HG03095 (cell line): ENCODE measurements around the gene CALU.

Source experiments
- ATAC-seq: cut with Tn5 transposase; IDR thresholded peaks from one replicate; pipeline ENCODE4 v1.9.1; 2021; ENCODE audit warnings: moderate library complexity; ENCODE audit not compliant: unreplicated experiment

CALU gene

DNA sequence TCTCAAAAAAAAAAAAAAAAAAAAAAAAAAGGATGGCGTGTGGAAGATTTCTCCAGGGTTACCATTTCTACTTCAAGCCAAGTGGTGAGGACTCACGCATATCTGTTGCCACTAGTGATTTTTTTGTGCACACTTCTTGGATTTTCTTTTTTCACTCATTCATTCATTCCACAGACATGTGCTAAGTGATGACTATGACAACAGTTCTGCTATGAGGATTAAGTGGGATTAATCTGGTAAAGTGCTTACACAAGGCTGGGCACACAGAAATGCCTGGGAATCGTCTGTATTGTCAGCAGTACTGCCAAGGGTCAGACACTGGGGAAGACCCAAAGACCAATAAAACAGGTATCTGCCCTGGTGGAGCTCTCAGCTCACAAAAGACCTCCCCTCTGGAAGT, 42.7 kb downstream of the CALU start:
- no peak for ATAC-seq

DNA sequence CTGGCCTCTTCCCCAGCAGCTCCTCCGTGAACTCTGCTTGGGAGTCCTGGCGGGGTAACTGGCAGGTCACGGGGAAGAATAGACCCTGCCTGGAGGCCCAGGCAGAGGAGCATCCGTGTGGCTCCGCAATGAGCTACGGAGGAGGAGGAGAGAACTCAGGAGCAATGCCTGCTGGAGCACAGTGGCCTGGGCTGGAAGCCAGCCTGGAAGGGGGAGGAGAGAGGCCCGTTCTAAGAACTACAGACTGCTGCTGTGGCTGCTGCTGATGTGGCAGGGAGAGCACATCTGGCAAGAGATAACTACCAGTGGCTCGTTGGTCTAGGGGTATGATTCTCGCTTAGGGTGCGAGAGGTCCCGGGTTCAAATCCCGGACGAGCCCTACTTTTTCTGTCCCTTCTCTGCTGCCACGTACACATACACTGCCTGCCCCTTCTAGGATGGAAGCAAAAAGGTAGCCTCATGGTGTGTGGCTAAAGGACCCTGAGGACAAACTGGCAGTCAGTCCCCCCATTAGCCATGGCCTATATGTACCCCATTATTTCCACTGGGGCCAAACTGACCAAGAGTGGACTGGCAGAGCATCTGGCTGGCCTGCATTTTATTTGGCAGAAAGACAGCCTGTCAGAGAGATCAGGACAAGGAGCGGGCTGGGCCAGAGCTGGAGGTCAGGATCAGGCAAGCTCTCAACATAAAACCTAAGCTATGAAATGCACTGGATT, 44.1 kb downstream of the CALU start:
- ATAC-seq: no peak

- ATAC-seq: no peak
Measured at GRCh38 chr7:128785738-128786137, 46.6 kb downstream of the CALU start.

- no peak for ATAC-seq
Measured at GRCh38 chr7:128788446-128789412, 49.6 kb downstream of the CALU start.

DNA sequence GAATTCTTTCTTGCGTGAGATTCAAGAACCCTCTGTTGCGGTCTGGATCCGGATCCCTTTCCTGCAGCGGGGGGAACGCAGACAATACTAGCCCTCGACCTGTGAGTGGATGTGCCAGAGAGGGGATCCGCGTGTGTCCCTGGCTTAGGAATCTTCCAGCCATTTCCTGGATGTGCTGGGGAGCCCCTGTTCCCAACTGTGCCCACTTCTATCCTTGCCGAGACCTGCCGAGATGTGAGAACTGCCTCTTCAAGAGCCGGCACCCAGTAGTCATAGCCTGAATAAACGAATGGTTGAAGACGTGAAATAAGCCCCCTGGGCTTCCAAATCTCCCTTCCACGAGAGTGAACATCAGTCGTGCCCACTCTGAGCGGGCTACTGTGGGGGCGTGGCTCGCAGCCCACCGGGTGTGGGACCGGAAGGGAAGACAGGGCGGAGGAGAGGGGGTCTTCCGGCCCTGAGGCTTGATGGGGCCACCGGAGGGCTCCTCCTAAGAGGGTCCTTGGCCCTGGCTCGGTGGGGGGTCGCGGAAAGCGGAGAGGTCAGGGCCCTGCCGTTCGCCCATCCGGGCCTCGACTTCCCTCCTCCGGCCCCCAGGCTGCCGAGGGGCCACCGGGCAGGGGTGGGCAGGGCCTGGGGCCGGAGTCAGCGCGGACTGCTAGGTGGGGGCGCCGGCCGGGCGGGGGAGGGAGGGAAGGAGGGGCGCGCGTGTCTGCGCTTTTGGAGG, 51.3 kb downstream of the CALU start:
- ATAC-seq: no peak

DNA sequence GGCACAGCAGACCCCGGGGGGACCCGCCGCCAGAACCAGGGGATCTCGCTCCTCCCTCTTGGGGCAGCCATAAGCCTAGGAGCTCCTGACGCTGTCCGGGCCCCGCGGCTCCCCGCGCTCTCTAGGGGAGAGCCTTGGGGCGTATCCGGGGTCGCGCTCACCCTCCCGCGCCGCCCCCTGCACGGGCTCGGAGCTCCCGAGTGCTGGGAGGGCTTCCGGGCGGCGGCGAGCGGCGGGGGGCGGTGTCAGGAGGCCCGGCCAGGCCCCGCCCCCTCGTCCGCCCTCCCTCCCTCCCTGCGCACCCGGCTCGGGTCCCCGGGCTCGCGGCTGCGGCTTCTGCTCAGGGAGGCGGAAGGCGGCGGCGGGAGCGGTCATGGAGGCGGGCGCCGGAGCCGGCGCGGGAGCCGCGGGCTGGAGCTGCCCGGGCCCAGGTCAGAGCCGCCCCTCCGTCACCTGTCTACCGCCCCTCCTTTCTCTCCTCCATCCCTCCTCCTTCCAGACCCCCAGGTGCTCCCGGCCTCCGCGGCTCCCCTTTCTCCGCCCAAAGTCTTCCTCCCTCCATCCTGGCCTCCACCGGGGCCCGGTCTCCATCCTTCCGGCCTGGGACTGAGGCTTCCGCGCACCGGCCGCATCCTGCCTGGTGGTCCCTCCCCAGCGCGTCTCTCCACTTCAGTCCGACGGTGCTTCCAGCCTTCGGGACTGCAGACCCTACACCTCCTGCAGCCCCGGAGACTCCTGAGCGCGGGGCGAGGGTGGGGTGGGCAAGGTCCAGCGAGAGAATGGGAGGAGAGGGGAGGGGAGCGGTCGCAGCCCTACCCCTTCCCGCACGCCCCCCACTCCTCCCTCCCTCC, 52.2 kb downstream of the CALU start, which contains the start of gene CCDC136:
Gene CCDC136, plus strand, starts transcription at position 848 of the 851 bp plus-strand sequence. CDS start 444 bp downstream, outside the sequence.
- peak; percentile 85 for ATAC-seq

GRCh38 chr7:128791972-128792327, 52.8 kb downstream of the CALU start:
- no peak for ATAC-seq

DNA sequence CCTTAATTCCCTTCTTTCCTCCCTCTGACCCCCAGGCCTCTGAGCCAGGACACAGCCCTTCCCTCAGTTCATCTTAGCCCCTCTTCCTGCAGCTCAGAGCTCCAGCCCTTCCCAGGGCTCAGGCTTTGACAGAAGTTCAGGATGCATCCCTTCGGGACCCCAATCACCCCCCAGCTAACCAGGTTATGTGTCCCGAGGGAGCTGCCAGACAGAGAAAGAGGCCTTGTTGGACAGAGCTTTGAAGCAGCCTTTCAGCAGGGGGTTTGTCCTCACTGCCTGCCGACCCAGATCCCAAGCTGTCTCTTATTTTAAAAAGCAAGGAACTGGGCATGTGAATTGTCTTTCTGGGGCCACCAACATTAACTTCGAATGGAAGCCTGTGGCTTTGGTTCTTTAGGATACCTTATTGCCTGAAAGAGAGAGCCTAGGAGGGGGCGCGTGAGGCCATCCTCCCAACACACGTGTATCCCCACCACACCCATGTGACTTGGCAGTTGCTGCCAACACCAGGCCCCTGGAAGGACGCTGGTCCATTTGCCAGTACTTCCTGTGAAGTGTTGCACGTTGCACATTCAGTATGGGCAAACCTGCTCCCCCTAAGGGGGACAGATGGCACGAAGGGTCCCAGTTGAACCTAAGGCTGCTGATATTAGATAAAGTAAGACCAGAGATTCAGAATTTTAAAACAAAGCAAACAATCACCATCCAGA, 53.5 kb downstream of the CALU start:
- ATAC-seq: no peak

- no peak for ATAC-seq
Measured at GRCh38 chr7:128793181-128793547, 54.0 kb downstream of the CALU start.

- ATAC-seq: no peak
Measured at GRCh38 chr7:128794020-128794419, 54.9 kb downstream of the CALU start.

- ATAC-seq: no peak
Measured at GRCh38 chr7:128794436-128794835, 55.3 kb downstream of the CALU start.

DNA sequence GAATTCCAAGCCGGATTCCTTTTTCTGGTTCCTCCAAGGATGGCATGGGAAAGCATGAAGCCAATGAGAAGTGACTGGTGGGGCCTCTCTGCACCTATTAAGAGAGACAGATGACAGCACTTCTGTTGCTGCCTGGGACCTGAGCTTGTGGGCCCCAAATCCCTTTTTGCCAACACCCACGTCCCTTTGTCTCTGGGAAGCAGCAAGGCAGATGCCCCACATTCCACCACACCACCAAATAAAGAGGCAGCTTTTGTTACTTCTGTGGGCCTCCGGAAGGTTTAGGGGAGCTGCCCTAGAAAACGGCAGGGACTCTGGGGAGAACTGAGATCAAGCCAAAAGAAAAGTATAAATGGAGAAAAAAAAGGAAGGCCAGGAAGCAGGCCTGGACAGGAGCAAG, 56.0 kb downstream of the CALU start:
- no peak for ATAC-seq

- ATAC-seq: no peak
Measured at GRCh38 chr7:128796327-128796726, 57.2 kb downstream of the CALU start.

DNA sequence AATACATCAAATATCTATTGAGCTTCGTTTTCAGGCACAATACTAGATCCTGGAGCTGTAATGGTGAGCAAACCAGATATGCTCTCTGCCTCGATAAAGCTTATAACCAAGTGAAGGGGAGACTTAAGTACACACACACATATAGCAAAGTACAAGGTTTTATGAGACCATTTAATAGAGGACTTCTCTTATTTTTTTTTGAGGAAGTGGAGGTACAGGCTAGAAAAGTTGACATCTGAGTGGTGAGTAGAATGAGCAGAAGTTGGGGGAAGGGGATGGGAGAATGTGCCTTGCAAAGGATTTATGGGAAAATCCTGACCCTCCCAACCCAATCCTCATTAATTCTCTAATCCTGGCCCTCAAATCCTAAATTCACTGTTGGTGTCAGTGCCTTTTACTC, 60.3 kb downstream of the CALU start:
- no peak for ATAC-seq

DNA sequence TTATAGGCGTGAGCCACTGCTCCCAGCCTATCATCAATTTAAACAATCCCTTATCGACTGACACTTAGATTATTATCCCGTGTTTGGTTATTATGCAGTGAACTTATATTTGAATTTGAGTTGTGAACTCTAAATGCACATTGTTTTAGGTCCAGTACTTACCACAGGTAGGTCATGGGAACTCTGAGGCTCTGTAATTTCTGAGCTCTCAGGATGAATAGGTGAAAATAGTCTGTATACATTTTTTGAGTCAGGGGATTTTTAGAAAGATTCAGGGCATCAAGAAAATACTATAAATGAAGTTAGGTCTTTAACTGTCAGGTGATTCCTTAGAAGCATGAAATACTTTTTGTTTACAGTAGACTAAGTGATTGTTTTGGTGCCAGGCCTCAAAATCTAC, 61.4 kb downstream of the CALU start:
- ATAC-seq: no peak

GRCh38 chr7:128801003-128801402, 61.8 kb downstream of the CALU start:
- no peak for ATAC-seq

DNA sequence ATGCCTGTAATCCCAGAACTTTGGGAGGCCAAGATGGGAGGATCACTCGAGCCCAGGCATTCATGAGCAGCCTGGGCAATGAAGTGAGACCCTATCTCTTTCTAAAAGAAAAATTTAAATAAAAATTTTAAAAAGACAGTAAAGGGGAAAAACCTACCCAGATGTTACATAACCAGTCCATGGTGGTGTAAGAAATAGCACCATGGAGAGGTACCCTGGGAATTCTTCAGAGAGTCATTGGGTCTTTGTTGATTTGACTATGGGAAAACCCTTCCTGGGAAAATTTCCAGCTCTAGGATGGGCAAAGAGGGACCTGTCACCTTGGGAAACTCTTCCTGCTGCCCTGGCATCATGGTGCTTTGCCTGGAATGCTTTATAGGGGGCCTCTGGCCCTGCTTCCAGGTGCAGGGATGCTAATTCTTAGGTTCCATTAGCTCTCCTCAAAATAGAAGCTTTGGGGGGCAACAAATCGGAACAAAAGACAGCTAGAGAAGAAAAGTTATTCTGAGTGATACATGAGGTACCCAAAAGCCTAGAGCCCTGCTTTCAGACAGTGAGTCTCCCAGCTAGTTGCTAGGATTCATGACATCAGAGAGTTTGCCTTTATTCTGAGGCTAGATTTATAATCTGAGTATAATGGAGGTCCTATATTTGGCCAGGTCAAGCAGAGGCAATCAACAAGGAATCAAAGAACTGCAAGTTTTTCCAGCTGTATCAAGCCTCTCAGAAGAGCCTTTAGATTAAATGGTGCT, 62.7 kb downstream of the CALU start:
- no peak for ATAC-seq

- no peak for ATAC-seq
Measured at GRCh38 chr7:128804484-128804883, 65.3 kb downstream of the CALU start.

GRCh38 chr7:128805225-128805624, 66.1 kb downstream of the CALU start:
- no peak for ATAC-seq
